ENCODE measurements around the gene RAI1. TPM values are rescaled to one million over a fixed set of nuclear protein-coding genes. Genes with fewer than 3 reads are reported as not detected.
A peak's percentile ranks its signal among the peaks of the same experiment; 100 is the strongest.

Gene RAI1
- total and polyA plus RNA-seq, 2 of the 8 experiments (the other 6 are each of a cell fraction or from before 2014, with no cell fraction given) = 0.39 to 1.2 TPM

DNA sequence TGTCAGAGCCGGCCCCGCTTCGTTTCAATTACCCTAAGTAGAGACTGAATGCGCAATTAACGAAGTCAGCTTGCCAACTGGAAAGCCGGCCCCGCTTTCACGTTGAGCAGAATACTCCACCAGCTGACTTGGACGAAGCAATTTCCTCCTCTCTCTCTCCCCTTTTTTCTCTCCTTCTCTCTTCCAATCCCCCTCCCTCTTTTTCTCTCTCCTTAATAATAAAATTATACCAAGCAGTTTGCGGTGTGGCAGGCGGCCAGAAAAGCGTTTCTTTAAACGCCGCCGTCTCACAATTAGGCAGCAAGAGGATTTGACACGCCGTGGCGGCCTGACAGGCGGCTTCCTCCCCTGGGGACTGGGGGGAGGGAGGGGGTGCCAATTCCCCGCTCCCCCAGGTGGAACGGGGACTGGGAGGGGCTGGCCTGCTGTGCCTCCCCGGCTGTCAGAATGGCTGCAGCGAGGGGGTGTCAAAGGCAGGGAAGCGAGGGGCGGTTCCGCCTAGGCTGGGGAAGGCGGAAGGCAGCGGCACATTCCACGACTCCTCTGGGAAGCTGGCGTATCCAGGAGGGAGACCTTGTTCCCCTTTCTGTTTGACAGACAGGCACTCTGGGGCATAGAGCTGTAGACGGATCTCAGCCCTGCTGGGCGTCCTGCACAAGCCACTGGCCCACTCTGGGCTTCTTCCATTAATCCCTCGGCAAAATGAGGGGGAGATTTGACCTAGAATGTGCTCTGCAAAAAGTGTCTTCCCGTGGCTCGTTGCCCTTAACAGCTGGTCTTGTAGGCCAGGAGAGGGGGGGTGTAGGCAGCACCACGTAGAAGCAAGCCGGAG, 102.8 kb downstream of the RAI1 start:
- Histone ChIP-seq H3K36me3 (ENCODE audit: control insufficient read depth in 2 of 4, insufficient read depth in 4 of 4, low read length in 3 of 4) (no peaks in the 10 kb centered on the region), H3K23ac (ENCODE audit: insufficient read length) (no peak overlapping the region), H3K4me1 (replicated peaks in 1 of 4; ENCODE audit: control insufficient read depth in 3 of 4, insufficient read depth in 4 of 4, low read length in 3 of 4) (peaks cover 20 to 37% (median 27%) of the 10 kb centered on the region in 4 experiments), H3K14ac (ENCODE audit: insufficient read length) (no peak overlapping the region), H4K91ac (replicated peaks; ENCODE audit: insufficient read length, low read length) (no peak overlapping the region), H4K20me1 (replicated peaks in 1 of 2; ENCODE audit: control insufficient read depth in 1 of 2, insufficient read depth in 2 of 2, low read length in 2 of 2) (peaks cover 0 to 1% of the 10 kb centered on the region in 2 experiments), H3K4me3 (ENCODE audit: extremely low read depth in 1 of 4, insufficient read depth in 2 of 4, low read depth in 3 of 4, low read length in 4 of 4) (peak overlapping the region; percentile 58 to 75 (median 64)), H4K5ac (ENCODE audit: insufficient read length, low read depth, low read length) (no peak overlapping the region), H3K56ac (replicated peaks; ENCODE audit: insufficient read length, low read depth, low read length) (no peak overlapping the region), H2AFZ (ENCODE audit: low read length) (no peak overlapping the region), H2BK12ac (ENCODE audit: low read depth, low read length) (no peak overlapping the region), H3K9ac (replicated peaks in 1 of 4; ENCODE audit: extremely low read depth in 1 of 4, low read depth in 3 of 4, low read length in 3 of 4) (no peak overlapping the region), H3K79me2 (ENCODE audit: control insufficient read depth in 1 of 2, insufficient read depth in 2 of 2, low read length in 2 of 2) (no peaks in the 10 kb centered on the region), H3K27ac (ENCODE audit: low read depth, low read length) (no peak overlapping the region), H2BK5ac (ENCODE audit: low read depth, low read length) (0 out of 2 replicates have a peak overlapping the region, but pooled peaks have one; percentile 44), H3K23me2 (ENCODE audit: low read depth, low read length) (peaks cover 19% of the 10 kb centered on the region; the same call in 1 of the 2 replicates), H2AK5ac (ENCODE audit: low read depth, low read length) (no peak overlapping the region), H2BK120ac (replicated peaks; ENCODE audit: low read depth, low read length) (no peak overlapping the region), H3K4me2 (ENCODE audit: insufficient read depth in 1 of 2, low read depth in 2 of 2, low read length in 2 of 2) (peak overlapping the region; percentile 68 to 90), H4K8ac (ENCODE audit: extremely low read depth, insufficient read depth, low read length) (no peak overlapping the region), H3K79me1 (ENCODE audit: low read depth, low read length) (no peaks in the 10 kb centered on the region), H3K9me3 (ENCODE audit: insufficient read depth in 2 of 2, low read depth in 1 of 2, low read length in 1 of 2) (no peaks in the 10 kb centered on the region), H3K27me3 (replicated peaks in 1 of 4; ENCODE audit: control insufficient read depth in 3 of 4, extremely low read depth in 1 of 4, insufficient read depth in 3 of 4, low read length in 3 of 4) (peaks cover 0 to 40% (median 13%) of the 10 kb centered on the region in 4 experiments; a peak in 6 of 7 replicates), H2BK15ac (ENCODE audit: low read length) (no peak overlapping the region), H3K4ac (replicated peaks; ENCODE audit: insufficient read length, low read depth, low read length) (no peak overlapping the region), H3K18ac (ENCODE audit: extremely low read depth, low read length) (no peak overlapping the region; the same call in 1 of the 2 replicates), H2BK20ac (ENCODE audit: low read length) (0 out of 2 replicates have a peak overlapping the region, but pooled peaks have one; percentile 34)
- 6% methylated on average over 32 of the region's 37 CpGs; no CpG with 5 or more reads in 1 of the 2 experiments for WGBS, 2 experiments (ENCODE audit: extremely low coverage in 1 of 2, insufficient coverage in 1 of 2, insufficient read length in 1 of 2, insufficient replicate concordance in 2 of 2, low coverage in 1 of 2, low lambda C conversion rate in 2 of 2, missing lambda C conversion rate in 1 of 2)
- ChIA-PET CTCF (ENCODE audit: partially characterized antibody) (interaction anchor here (0.8 to 7.5 kb wide), 13 partner anchors 10 to 254 kb away, joined by 3 to 48 read pairs (median 5); no protein-coding TSS in a partner anchor), POLR2A (ENCODE audit: partially characterized antibody) (interaction anchor here (0.7 to 3.5 kb wide), 7 partner anchors 10 to 60 kb away, joined by 3 to 9 read pairs (median 4); partner anchors contain the start of gene SREBF1)
- DNase-seq (ENCODE audit: low read depth in 1 of 2, low spot score in 2 of 2) (no peak), FAIRE-seq (peak; percentile 48)
- TF ChIP-seq TEAD4 (IDR thresholded peaks at IDR 0.05; ENCODE audit: low read depth, low read length) = 0 out of 2 replicates have a peak, but pooled peaks have one; percentile 41
- TF ChIP-seq RNF2 (IDR thresholded peaks at IDR 0.05; ENCODE audit: borderline replicate concordance, low read depth, low read length, missing control alignments, poor library complexity, severe bottlenecking) = peak; percentile 30
- no peak for TF ChIP-seq SIX5 (IDR thresholded peaks at IDR 0.05; ENCODE audit: low read depth, low read length)
- peak in 1 of 2 experiments; percentile 42; a peak in 1 of 4 replicates for TF ChIP-seq HDAC2 (IDR thresholded peaks at IDR 0.05; ENCODE audit: borderline replicate concordance in 1 of 2, low read depth in 2 of 2, low read length in 2 of 2)
- TF ChIP-seq CTBP2 (IDR thresholded peaks at IDR 0.05; ENCODE audit: borderline replicate concordance, insufficient read depth, insufficient read length, low read length) = peak; percentile 24
- TF ChIP-seq GTF2F1 (IDR thresholded peaks at IDR 0.05; ENCODE audit: borderline replicate concordance, low read depth, low read length) = no peak
- no peak for TF ChIP-seq BCL11A (IDR thresholded peaks at IDR 0.05; ENCODE audit: low read depth in 2 of 2, low read length in 2 of 2)
- no peak for TF ChIP-seq CHD2 (IDR thresholded peaks at IDR 0.05; ENCODE audit: low read length)
- TF ChIP-seq SIN3A (conservative IDR thresholded peaks at IDR 0.05 in 1 of 2, IDR thresholded peaks at IDR 0.05 in 1 of 2; ENCODE audit: low read depth in 1 of 2, low read length in 2 of 2) = peak in 1 of 2 experiments; percentile 58; a peak in 1 of 4 replicates
- TF ChIP-seq CHD1 (IDR thresholded peaks at IDR 0.05; ENCODE audit: low read depth, low read length) = no peak

Measured in H1 (cell line).